NCI-H82 (cell line): ENCODE data around the gene HCK.
"Not testable (repeated sequence)": the region's sequence is repeated elsewhere in the genome, so short reads cannot be mapped to it uniquely, and the experiment has no call there.

Source experiments
- DNase-seq: peaks from one replicate; lab custom pipeline; 2025; lab: John Stamatoyannopoulos, UW

HCK gene

DNA sequence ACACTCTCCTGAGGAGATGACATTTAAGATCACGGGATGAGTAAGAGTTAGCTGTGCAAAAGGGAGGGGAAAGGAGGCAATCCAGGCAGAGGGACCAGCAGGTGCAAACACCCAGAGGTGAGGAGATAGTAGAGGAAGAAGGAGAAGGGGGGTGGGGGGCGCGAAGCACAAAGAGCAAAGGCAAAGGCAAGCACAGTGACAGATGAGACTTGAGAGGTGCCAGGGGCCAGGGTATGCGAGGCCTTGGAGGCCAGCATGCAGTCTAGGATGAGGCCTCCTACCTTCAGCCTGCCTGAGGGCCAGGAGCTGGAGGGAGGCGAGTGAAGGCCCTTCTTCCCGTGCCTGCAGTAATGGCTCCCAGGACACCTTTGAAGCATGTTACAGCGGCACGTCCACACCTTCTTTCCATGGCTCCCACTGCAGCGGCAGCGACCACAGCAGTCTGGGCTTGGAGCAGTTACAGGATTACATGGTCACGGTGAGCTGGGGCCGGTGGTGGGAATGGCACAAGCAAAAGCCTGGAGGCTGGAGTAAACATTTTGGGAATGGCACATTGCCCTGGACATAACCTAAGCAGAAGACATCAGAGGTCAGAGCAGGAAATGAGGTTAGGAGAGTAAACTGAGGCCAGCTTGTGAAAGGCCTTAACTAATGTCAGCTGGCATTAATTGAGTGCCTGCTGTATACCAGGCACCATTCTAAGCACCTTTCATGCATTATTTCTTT is 23.2 kb upstream of the HCK start:
- peak; percentile 86 for DNase-seq

DNA sequence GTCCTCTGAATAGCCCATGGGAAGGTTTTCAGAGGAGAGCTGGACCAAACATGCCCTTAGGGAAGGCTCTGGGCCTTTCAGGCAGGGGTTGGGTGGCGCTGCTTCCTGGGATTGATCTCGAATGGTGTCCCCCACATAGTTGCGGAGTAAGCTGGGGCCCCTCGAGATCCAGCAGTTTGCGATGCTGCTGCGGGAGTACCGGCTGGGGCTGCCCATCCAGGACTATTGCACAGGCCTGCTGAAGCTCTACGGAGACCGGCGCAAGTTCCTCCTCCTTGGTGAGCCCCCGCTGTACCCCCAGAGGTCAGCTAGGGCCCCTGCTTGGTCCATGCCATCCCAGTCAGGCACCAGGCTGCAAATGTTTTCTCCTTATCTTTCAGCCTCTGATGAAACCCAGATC is 22.5 kb upstream of the HCK start:
- no peak for DNase-seq

DNA sequence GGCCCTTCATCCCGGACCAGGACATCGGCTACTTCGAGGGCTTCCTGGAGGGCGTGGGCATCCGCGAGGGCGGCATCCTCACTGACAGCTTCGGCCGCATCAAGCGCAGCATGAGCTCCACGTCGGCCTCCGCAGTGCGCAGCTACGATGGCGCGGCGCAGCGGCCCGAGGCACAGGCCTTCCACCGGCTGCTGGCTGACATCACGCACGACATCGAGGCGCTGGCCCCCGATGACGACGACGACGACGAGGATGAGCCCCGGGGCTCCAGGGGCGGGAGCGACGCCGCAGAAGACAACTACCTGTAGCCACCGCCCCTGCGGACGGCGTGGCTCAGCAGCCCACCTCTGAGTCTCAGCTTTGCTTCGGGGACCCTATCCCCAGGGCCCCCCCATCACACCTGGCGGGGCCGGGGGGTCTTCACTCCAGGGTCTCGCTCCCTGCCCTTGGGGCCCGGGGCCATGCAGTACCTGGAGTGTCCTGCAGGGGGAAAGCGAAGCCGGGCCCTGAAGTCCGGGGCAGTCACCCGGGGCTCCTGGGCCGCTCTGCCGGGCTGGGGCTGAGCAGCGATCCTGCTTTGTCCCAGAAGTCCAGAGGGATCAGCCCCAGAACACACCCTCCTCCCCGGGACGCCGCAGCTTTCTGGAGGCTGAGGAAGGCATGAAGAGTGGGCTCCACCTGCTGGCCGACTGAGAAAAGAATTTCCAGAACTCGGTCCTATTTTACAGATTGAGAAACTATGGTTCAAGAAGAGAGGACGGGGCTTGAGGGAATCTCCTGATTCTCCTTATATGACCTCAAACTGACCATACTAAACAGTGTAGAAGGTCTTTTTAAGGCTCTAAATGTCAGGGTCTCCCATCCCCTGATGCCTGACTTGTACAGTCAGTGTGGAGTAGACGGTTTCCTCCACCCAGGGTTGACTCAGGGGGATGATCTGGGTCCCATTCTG is 20.8 kb upstream of the HCK start:
- peak; percentile 93 for DNase-seq

DNA sequence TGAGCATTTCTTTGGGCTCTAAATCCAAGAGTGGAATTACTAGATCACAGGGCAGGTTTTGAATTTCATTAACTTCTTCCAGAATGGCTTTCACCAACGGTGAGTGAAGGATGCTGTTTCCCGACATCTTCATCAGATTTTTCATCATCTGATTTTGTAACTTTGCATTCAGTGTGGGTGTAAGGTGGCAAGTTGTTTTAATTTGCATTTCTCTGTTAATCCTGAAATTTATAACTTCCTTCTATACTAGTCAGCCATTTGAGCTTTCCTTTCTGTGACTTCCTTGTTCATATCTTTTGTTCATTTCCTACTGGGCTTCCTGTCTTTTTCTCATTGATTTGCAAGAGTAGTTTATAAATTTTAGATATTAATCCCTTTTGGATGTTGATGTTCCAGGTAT is 18.7 kb upstream of the HCK start:
- DNase-seq, result no peak

DNA sequence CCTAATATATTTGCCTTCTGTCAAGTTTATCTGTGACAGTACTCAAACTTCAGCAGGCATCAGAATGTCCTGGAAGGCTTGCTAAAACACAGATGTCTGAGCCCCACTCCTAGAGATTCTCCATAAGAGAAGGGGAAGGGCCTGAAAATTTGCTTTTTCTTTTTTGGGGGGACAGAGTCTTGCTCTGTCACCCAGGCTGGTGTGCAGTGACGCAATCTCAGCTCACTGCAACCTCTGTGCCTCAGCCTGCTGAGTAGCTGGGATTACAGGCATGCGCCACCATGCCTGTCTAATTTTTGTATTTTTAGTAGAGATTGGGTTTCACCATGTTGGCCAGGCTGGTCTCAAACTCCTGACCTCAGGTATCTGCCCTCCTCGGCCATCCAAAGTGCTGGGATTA is 18.3 kb upstream of the HCK start:
- not testable (repeated sequence) for DNase-seq

DNA sequence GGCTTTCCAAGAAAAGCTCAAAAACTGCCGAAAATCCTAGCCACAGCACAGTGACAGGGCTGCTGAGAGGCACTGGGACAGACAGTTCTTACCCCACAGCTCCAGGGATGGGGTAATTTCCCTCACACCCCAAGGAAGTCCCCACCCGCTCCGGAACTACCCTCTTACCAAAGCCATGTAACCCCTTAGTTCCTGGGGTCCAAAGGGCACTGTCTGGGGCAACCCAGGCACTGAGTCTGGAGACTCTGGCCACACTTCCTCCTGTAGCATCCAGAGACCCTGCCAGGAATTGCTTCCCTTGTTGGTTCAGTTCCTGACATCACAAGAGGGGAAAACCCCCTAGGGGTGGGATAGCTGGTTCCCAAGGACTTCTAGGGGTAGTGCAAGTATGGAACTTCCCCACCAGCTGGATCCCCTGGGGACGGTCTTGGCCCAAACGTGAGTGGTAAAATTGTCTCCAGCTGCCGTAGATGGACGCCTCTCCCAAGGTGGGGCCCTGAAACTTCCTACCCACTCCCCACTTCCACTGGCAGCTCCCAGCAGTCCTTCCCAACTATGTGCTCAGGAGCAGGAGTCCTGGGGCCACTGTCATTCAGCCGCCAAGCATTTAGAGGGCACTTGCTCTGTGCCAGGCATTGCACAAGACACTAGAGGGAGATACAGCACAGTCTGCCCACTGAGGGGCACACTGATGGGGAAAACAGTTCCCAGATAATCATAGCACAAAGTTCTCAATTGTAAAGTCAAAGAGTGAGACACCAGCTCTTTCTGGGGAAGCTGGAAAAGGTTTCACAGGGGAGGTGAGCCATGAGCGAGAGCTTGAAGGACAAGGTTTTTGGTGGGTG is 17.2 kb upstream of the HCK start:
- DNase-seq, result peak; percentile 23

DNA sequence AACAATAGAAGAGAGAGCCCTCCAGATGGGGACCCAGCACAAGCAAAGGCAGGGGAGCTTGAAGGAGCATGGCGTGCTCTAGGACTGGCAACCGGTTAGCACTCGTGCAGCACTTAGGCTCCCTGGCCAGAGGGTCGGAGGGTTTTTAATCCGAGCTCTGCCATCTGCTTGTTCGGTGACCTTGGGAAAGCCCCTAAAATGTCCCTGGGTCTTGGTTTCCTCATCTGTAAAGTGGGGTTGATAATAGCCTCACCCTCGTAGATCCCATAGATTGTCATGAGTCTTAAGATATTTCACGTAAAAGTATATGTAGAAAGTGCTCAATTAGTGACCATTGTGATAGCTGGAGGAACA is 16.6 kb upstream of the HCK start:
- peak; percentile 23 for DNase-seq

DNA sequence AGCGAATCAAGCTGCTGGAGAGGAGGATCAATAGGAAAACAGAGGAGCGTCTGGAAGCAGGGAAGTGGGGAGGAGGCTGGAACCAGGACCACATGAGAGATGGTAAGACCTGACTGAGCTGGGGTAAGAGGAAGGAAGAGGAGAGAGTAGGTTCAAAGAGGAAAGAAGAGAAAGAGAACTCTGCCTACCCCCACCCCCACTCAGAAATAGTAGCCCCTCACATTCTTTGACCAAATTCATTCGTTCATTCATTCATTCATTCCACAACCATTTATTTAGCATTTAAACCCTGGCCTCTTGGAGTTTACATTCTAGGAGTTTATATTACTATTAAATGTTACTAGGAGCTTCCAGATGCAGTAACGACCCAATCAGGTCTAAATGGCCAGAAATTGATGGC is 15.8 kb upstream of the HCK start:
- no peak for DNase-seq

DNA sequence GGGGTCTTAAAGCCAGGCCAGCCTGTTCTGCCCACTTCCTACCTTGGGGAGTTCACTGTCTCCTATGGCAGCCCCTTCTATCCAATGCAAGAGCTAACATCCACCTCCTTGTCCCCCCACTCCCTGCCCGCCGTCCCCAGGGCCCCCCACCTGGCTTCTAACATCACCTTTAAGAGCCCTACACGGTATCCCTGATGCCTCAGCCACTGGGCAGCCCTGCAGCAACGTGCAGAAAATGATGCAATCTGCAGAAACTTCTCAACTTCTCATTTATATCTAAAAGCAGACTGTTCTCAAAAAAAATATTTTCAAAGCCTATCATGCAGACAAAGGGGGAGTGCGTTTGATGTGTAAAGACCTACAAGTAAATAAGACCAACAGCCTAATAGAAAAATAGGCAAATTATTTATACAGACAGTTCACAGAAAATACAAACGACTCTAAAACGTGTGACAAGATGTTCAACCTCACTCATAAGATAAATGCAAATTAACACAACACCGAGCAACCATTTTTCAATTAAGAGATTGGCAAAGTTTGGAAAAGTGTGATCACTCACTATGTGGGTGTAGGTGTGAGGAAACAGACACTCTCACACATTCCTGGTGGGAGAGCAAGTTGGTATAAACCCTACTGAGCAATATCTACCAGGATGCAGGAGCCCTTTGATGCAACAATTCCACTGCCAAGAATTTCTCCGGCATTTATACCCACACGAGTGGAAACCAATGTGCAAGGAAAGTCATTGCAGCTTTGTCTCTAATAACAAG is 15.1 kb upstream of the HCK start:
- no peak for DNase-seq

DNA sequence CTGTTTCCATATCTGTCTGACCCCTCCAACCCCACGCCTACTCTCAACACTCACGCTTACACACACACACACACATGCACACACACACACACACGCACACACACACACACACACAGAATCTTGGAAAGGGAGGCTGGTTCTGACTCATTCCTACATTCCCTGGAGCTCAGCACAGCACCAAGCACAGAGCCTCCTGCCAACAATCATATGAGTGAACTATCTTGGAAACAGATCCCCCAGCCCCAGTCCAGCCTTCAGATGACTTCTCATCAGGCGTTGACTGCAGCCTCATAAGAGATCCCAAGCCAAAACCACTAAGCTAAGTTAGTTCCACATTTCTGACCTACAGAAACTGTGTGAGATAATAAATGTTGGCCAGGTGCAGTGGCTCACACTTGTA is 14.1 kb upstream of the HCK start:
- no peak for DNase-seq

DNA sequence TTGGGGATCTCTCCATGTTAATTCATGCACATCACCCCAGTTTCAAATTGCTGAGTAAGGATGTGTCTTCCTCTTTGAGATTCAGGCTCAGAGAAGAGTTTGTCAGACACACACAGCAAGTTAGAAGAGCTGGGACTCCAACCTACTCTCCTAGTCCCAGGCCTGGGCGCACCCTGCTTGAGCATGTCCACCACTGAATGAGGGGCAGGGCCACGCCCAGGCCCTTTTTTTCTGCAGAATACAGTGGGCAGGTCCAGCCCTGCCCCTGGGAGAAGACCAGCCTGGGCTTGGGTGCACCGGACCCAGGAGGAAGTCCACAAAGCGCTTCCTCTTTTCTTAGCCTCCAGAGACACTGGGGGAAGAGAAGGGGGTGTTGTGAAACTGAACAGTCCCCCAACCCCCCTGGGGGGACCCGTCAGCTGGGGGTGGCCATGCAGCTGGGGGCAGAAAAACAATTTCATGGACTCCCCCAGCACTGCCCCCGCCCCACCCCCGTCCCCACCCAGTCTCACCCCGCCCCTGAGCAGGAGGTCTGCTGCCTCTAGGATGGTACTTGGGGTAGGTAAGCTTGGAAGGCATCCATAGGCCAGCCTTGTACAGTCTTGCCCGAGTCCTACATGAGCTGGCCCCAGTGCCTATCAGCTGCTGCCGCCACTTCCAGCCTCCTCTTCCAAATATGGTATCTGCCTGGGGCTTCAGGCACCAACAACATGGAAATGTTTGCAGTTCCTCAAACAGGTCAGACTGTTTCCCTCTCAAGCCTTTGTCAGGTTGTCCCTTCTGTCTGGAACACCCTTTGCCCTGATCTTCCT is 11.7 kb upstream of the HCK start:
- no peak for DNase-seq

DNA sequence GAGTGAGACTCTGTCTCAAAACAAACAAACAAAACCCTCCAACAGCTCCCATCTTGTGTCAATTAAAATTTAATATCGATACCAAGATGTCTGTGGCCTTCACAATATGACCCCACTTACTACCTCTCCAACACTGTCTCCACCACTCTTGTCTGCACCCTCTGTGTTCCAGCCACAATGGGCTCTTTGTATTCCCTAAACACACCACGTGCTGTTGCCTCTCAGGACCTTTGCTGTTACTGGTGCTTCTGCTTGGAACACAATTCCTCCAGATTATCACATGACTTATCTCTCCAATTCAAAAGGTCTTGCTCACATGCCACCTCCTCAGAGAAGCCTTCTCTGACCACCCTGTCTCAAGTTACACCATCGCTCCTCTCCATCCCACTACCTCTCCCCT is 6.0 kb upstream of the HCK start:
- DNase-seq, result no peak

DNA sequence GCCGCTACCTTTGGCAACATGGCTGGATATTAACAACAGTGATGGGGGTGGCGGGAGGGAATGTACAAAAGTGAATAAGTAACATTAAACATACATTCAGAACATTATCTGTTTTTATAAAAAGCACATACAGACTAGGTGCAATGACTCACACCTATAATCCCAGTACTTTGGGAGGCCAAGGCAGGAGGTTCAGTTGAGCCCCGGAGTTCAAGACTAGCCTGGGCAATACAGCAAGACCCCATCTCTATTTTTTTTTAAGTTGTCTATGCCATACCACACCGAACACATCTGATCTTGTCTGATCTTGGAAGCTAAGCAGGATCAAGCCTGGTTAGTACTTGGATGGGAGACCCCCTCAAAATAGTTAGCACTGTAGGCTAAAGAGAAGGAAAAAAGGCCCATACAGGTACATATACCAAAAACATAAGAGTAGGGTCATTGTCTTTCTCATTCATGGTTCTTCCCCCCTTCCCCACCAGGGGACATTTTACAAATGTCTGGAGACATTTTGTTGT is 1.7 kb upstream of the HCK start:
- DNase-seq, result no peak

DNA sequence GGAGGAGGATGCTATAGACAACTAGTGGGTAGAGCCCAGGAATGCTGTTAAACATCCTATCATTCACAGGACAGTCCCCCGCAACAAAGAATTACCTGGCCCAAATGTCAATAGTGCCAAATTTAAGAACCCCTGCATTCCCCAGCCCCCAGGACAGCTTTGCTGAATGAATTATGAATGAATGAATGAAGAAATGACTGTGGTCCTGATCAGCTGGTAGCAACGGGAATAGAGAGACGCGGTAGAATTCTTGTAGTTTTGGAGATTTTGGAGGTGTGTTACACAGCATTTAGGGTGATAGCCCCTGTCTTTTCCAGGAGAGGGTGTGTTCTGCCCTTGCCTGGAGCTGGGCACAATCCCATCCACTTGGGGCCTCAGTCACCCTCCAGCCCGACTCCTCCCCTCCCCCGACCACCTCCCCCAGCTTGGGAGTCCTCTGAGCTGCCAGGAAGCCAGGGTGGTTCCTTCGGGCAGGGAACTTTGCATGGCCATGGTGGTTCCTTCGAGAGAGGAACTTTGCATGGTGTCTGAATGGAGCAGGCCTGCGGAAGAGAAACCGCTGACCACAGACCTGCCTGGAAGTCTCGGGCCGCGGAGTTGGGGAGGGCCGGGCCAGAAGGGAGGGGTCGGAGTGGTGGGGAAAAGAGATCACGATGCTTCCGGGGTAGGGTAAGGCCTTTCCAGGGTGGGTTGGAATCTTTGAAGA is 1.0 kb upstream of the HCK start:
- DNase-seq, result no peak

DNA sequence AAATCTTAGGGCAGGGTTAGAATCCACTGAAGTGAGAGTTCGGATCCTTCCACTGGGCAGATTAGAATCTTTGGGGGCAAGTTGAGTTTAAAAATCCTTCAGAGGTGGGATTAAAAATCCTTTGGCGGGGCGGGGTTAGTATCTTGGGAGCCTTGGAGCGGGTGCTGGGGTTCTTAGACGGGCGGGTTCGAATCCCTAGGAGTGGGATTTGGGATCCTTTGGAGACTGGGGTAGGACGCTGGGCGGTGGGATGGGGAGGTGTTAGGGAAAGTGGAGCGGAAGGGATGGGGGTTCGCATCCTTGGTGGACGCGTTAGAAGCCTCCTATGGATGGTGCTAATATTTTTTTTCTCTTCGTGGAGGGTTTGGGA is 337 bp upstream of the HCK start:
- no peak for DNase-seq

DNA sequence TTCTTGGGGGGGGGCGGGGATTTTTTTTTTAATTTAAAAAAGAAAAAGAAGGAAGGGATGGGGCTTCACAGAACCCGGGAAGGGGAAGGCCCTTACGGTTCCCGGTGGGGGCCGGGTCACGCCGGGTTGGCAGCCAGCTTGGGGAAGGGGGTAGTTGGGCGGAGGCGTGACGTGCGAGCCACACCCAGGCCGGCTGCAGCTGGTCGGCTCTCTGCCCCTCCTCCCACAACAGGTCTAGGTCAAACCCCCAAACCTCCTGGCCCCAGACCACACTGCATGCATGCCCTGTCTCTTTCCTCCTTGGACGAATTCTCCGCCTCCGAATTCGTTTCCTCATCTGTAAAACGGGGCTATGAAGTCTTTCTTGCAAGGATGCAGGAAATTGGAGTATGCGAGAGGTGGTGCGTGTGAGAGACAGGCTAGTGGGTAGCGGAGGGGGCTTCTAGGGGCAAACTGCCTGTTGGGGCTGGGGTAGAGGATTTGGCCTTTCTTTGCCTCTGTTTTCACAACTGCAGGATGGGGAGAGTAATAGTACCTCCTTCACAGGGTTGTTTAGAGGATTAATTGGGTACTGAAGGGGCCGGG is 828 bp downstream of the HCK start:
- DNase-seq, result no peak

DNA sequence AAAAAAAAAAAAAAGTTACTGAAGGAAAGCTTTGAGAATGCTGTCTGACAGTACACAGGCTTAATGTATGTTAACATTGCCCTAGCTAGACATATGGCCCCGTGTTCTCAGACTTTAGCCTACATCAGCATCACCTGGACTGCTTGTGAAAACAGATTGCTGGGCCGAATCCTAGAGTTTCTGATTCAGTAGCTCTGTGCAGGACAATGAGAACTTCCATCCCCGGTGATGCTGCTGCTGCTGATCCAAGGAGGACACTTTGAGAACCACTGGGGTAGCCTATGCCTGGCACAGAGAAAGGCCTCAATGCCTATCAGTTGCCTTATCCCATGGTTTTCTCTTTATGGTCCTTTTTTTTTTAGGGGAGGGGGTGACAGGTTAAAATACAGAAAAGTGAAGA is 1.6 kb downstream of the HCK start:
- peak; percentile 31 for DNase-seq

DNA sequence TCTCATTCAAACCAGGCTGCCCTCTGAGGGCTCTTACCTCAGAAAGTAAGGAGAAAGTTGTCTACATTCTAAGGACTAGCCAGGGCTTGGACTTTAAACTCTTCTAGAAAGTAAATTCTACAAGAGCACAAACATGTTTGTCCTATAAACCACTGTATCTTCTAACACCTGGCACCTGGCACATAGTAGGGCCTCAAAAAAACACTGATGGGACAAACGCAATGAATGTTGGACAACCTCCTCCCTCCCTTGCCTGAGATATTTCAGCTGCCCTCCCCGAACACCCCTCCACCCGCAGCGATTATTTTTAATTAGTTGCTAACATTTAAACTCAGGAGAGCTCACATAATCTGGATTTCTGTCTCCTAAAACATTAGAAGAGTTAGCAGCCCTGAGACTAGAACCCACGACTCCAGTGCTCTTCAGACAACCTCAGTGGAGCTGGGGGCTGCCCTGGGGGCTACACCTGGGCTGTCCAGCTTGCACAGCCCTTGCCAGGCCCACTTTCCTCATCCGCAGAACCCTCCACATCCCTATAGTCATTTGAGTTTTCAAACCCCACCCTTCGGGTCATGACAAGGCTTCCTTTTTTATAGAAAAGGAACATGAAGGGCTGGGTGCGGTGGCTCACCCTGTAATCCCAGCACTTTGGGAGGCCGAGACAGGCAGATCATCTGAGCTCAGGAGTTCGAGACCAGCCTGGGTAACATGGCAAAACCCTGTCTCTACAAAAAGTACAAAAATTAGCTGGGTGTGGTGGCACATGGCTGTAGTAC is 4.9 kb downstream of the HCK start:
- no peak for DNase-seq

DNA sequence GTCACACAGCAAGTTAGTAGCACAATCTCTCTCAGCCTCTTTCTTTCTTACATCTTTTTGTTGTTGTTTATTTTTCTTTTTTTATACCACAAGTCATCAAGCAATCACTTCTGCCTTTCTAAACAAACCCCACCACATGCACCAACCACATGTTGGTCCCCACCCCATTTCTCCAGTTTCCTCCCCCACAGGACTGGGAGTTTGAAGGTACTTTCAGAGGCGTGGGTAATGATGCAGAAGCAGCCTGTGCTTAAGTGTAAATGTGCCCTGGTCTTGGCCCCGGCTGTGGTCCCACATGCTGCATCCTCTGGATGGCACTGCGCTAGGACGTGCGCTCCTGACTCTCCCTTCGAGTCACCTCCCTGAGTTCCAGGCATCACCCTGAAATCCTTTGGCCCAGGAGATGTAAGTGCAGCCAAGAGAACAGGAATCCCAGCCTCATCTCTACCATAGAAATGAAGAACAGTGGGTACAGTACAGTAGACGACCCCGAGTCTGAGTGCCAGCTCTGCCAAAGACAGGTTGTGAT is 5.7 kb downstream of the HCK start:
- DNase-seq, result no peak
